Measurements from ENCODE around the gene ACAD10. TPM values are rescaled to one million over a fixed set of nuclear protein-coding genes. Genes with fewer than 3 reads are reported as not detected.

ACAD10 gene
- total and polyA plus RNA-seq, 2 of the 13 experiments (the other 11 are each of a cell fraction or from before 2014, with no cell fraction given), result 15.2 to 16.3 TPM

GRCh38 chr12:111769599-111769998, 83.7 kb downstream of the ACAD10 start:
- in situ Hi-C loops (cut with HindIII; ENCODE audit: extremely low pct_ligation_motif_present, low pct_unique_long_range_greater_than_20kb), result no loop called here
- DNase-seq (ENCODE audit: low spot score) (no peak), FAIRE-seq (no peak), ATAC-seq (no peak)
- H4K20me1 ChIP-seq (ENCODE audit: insufficient read depth, low read length), result 0 out of 2 replicates have a peak, but pooled peaks cover 4% of the 10 kb centered on the region
- TF ChIP-seq MBNL3 (CRISPR knock-in tag; conservative IDR thresholded peaks at IDR 0.05) (no peak), ZNF652 (CRISPR knock-in tag; IDR thresholded peaks at IDR 0.05; ENCODE audit: borderline replicate concordance, low read depth) (0 out of 2 replicates have a peak, but pooled peaks have one; percentile 27), ZBED4 (CRISPR knock-in tag; IDR thresholded peaks at IDR 0.05; ENCODE audit: borderline replicate concordance) (no peak), TEF (CRISPR knock-in tag; IDR thresholded peaks at IDR 0.05) (no peak), ZMYM2 (CRISPR knock-in tag; IDR thresholded peaks at IDR 0.05) (no peak), TARDBP (CRISPR knock-in tag; IDR thresholded peaks at IDR 0.05) (no peak), THAP7 (CRISPR knock-in tag; IDR thresholded peaks at IDR 0.05) (no peak), MAFG (CRISPR knock-in tag; IDR thresholded peaks at IDR 0.05) (0 out of 2 replicates have a peak, but pooled peaks have one; percentile 40), MAFK (conservative IDR thresholded peaks at IDR 0.05 in 1 of 2, IDR thresholded peaks at IDR 0.05 in 1 of 2; ENCODE audit: low read length in 2 of 2) (peak; percentile 96 to 98), ZNF788 (CRISPR knock-in tag; IDR thresholded peaks at IDR 0.05; ENCODE audit: borderline replicate concordance) (no peak), BHLHE40 (IDR thresholded peaks at IDR 0.05; ENCODE audit: low read length) (no peak), MAFF (IDR thresholded peaks at IDR 0.05; ENCODE audit: low read depth, low read length) (peak; percentile 97), HNF4A (CRISPR knock-in tag; IDR thresholded peaks at IDR 0.05) (0 out of 2 replicates have a peak, but pooled peaks have one; percentile 5), NFYC (CRISPR knock-in tag; IDR thresholded peaks at IDR 0.05) (no peak), ZNF629 (CRISPR knock-in tag; conservative IDR thresholded peaks at IDR 0.05) (peak; percentile 92), RFX1 (IDR thresholded peaks at IDR 0.05) (no peak), SMAD9 (CRISPR knock-in tag; IDR thresholded peaks at IDR 0.05) (no peak)
- H3K27ac ChIP-seq (ENCODE audit: extremely low read length, insufficient read depth, low read length), result no peak overlapping the region
- intact Hi-C loops (cut with micrococcal nuclease; ENCODE audit: unreplicated experiment), result no loop called here
- H3K4me1 ChIP-seq (ENCODE audit: insufficient read depth, low read length), result peaks cover 76% of the 10 kb centered on the region
- H3K4me2 ChIP-seq (ENCODE audit: low read depth, low read length), result 0 out of 2 replicates have a peak overlapping the region, but pooled peaks have one; percentile 26
- BruUV-seq (replicated peaks), result no TSS peak
- H2AFZ ChIP-seq (ENCODE audit: low read length), result no peak overlapping the region
- ChIA-PET POLR2A (interaction anchor here (6.7 kb wide), 1 partner anchor 8 kb away, joined by 94 read pairs; no protein-coding TSS in a partner anchor), CTCF (ENCODE audit: low intra/inter-chr PET ratio, low total read pairs) (no interaction called here)
- no peak overlapping the region for H3K4me3 ChIP-seq (replicated peaks in 1 of 3; ENCODE audit: insufficient read depth in 1 of 3, low read depth in 2 of 3, low read length in 3 of 3)
- WGBS (ENCODE audit: low lambda C conversion rate), result 91% methylated on average over 8 of the region's 8 CpGs
- H3K9me3 ChIP-seq (ENCODE audit: low read length), result no peaks in the 10 kb centered on the region
- H3K79me2 ChIP-seq (ENCODE audit: insufficient read depth, low read length), result peaks cover 45% of the 10 kb centered on the region
- H3K9ac ChIP-seq (ENCODE audit: insufficient read depth, low read depth, low read length), result no peak overlapping the region
- H3K36me3 ChIP-seq (replicated peaks in 1 of 2; ENCODE audit: control insufficient read depth in 1 of 2, insufficient read depth in 2 of 2, low read length in 2 of 2), result no peaks in the 10 kb centered on the region; a peak in 1 of 5 replicates
- no peaks in the 10 kb centered on the region; a peak in 1 of 5 replicates for H3K27me3 ChIP-seq (ENCODE audit: control insufficient read depth in 1 of 2, insufficient read depth in 2 of 2, low read length in 2 of 2)

Measured in HepG2 (cell line).